IMR-90 (cell line): Measurements from ENCODE around the gene PRUNE2. TPM values are rescaled to one million over a fixed set of nuclear protein-coding genes. Genes with fewer than 3 reads are reported as not detected.

Source experiments
- ATAC-seq: fragments of 200-7000 bp; cut with Tn5 transposase; 2 replicates; pipeline ENCODE4 v1.9.1; 2020; ENCODE audit warnings: low read depth, mild to moderate bottlenecking, moderate library complexity
- BruUV-seq: library from RNA; stranded (reverse); fragments of 400-500 nt; replicated peaks from 2 replicates; lab custom pipeline; 2021; lab: Mats Ljungman, UMichigan
- CTCF ChIA-PET: fragments of 300-600 bp; formaldehyde crosslinking; extraction: SDS; loops from one replicate; lab custom pipeline; 2021; ENCODE audit warnings: antibody characterized with exemption; lab: Yijun Ruan, JAX
- POLR2A ChIA-PET: fragments of 300-600 bp; sonication (Branson Sonifier 250); formaldehyde crosslinking; loops from one replicate; lab custom pipeline; 2022; ENCODE audit warnings: antibody characterized with exemption; ENCODE audit not compliant: unreplicated experiment; lab: Charles Lee
- DNase-seq: peaks from one replicate; pipeline ENCODE4 v3.0.0; 2013
- H2AFZ ChIP-seq: replicated peaks from 2 replicates; pipeline ENCODE3; 2013; ENCODE audit warnings: low read length, mild to moderate bottlenecking; ENCODE audit not compliant: poor library complexity
- H2AK5ac ChIP-seq: 2 replicates; pipeline ENCODE4 v1.6.1; 2013; ENCODE audit warnings: low read depth, low read length, inconsistent platforms
- H2AK9ac ChIP-seq: replicated peaks from 2 replicates; pipeline ENCODE3; 2013; ENCODE audit warnings: mild to moderate bottlenecking, low read depth, low read length, moderate library complexity; ENCODE audit not compliant: poor library complexity
- H2BK120ac ChIP-seq: 2 replicates; pipeline ENCODE4 v1.6.1; 2013; ENCODE audit warnings: low read depth, low read length, inconsistent platforms
- H2BK15ac ChIP-seq: 3 replicates; pipeline ENCODE4 v1.6.1; 2013; ENCODE audit warnings: low read depth, low read length, inconsistent platforms
- H2BK20ac ChIP-seq: 2 replicates; pipeline ENCODE4 v1.6.1; 2013; ENCODE audit warnings: low read depth, mild to moderate bottlenecking, inconsistent platforms, low read length, moderate library complexity
- H2BK5ac ChIP-seq: 2 replicates; pipeline ENCODE4 v1.6.1; 2013; ENCODE audit warnings: mild to moderate bottlenecking, low read depth, low read length, inconsistent platforms; ENCODE audit not compliant: poor library complexity, severe bottlenecking
- H3K14ac ChIP-seq: replicated peaks from 2 replicates; pipeline ENCODE4 v1.6.1; 2013; ENCODE audit warnings: low read depth, low read length, inconsistent platforms
- H3K18ac ChIP-seq: 2 replicates; pipeline ENCODE4 v1.6.1; 2013; ENCODE audit warnings: low read depth, low read length, control low read depth
- H3K23ac ChIP-seq: 2 replicates; pipeline ENCODE4 v1.6.1; 2013; ENCODE audit warnings: low read depth, low read length, inconsistent platforms
- H3K27ac ChIP-seq: 2 replicates; pipeline ENCODE4 v1.5.1; 2013; ENCODE audit warnings: mild to moderate bottlenecking, control low read depth, low read length; ENCODE audit not compliant: insufficient read depth
- H3K27me3 ChIP-seq: 2 replicates; pipeline ENCODE4 v1.6.1; 2013; ENCODE audit warnings: low read length; ENCODE audit not compliant: control insufficient read depth, insufficient read depth
- H3K36me3 ChIP-seq: 2 replicates; pipeline ENCODE4 v1.6.1; 2013; ENCODE audit warnings: low read length, mixed read lengths; ENCODE audit not compliant: control insufficient read depth, insufficient read depth
- H3K4ac ChIP-seq: 2 replicates; pipeline ENCODE4 v1.6.1; 2013; ENCODE audit warnings: low read depth, low read length, inconsistent platforms
- H3K4me1 ChIP-seq: 2 replicates; pipeline ENCODE4 v1.6.1; 2013; ENCODE audit warnings: low read length, mixed read lengths; ENCODE audit not compliant: control insufficient read depth, insufficient read depth
- H3K4me2 ChIP-seq: 2 replicates; pipeline ENCODE4 v1.6.1; 2013; ENCODE audit warnings: low read depth, mild to moderate bottlenecking, control low read depth, low read length, moderate library complexity
- H3K4me3 ChIP-seq: 2 replicates; pipeline ENCODE4 v1.5.1; 2013; ENCODE audit warnings: low read depth, mild to moderate bottlenecking, control low read depth, low read length, moderate library complexity; ENCODE audit not compliant: insufficient read depth
- H3K56ac ChIP-seq: 2 replicates; pipeline ENCODE4 v1.6.1; 2013; ENCODE audit warnings: low read length, inconsistent platforms; ENCODE audit not compliant: insufficient read depth; ENCODE audit errors: extremely low read depth
- H3K79me1 ChIP-seq, 2 experiments: 2 replicates each; pipeline ENCODE4 v1.6.1; 2013; ENCODE audit warnings: low read length in 2 of 2, inconsistent platforms in 1 of 2, low read depth in 1 of 2
- H3K9ac ChIP-seq: 2 replicates; pipeline ENCODE4 v1.6.1; 2013; ENCODE audit warnings: low read depth, low read length, control low read depth
- H3K9me1 ChIP-seq: 2 replicates; pipeline ENCODE4 v1.6.1; 2013; ENCODE audit warnings: low read length, inconsistent platforms; ENCODE audit not compliant: insufficient read depth
- H3K9me3 ChIP-seq: 2 replicates; pipeline ENCODE4 v1.6.1; 2013; ENCODE audit warnings: low read length; ENCODE audit not compliant: control insufficient read depth, insufficient read depth
- H4K20me1 ChIP-seq: 2 replicates; pipeline ENCODE4 v1.6.1; 2013; ENCODE audit warnings: low read length, inconsistent platforms; ENCODE audit not compliant: insufficient read depth
- H4K5ac ChIP-seq: 2 replicates; pipeline ENCODE4 v1.6.1; 2013; ENCODE audit warnings: mild to moderate bottlenecking, low read depth, low read length, control low read depth
- H4K8ac ChIP-seq, 2 experiments: 2 replicates each; pipeline ENCODE4 v1.6.1; 2013; ENCODE audit warnings: low read depth in 2 of 2, low read length in 2 of 2, control low read depth in 1 of 2, inconsistent platforms in 1 of 2
- H4K91ac ChIP-seq: 2 replicates; pipeline ENCODE4 v1.6.1; 2013; ENCODE audit warnings: low read depth, low read length, inconsistent platforms; ENCODE audit not compliant: insufficient read depth
- BHLHE40 ChIP-seq: fragments of 150-350 bp; IDR thresholded peaks from 2 replicates; pipeline ENCODE4 v1.6.1; 2016; ENCODE audit warnings: mild to moderate bottlenecking, low read depth, low read length
- CEBPB ChIP-seq: IDR thresholded peaks from 2 replicates; pipeline ENCODE4 v1.6.1; 2012; ENCODE audit warnings: low read depth, low read length, improper control_type of control experiment
- CHD1 ChIP-seq: IDR thresholded peaks from 2 replicates; pipeline ENCODE4 v1.6.1; 2012; ENCODE audit warnings: low read depth, low read length, improper control_type of control experiment
- FOS ChIP-seq: fragments of 150-350 bp; IDR thresholded peaks from 2 replicates; pipeline ENCODE4 v1.6.1; 2016; ENCODE audit warnings: low read depth, low read length
- MAFK ChIP-seq: IDR thresholded peaks from 2 replicates; pipeline ENCODE4 v1.6.1; 2012; ENCODE audit warnings: low read depth, low read length, improper control_type of control experiment
- MAZ ChIP-seq: IDR thresholded peaks from 2 replicates; pipeline ENCODE4 v1.6.1; 2012; ENCODE audit warnings: low read depth, mild to moderate bottlenecking, low read length, improper control_type of control experiment, moderate library complexity, borderline replicate concordance
- MXI1 ChIP-seq: IDR thresholded peaks from 2 replicates; pipeline ENCODE4 v1.6.1; 2012; ENCODE audit warnings: low read depth, mild to moderate bottlenecking, low read length, moderate library complexity, borderline replicate concordance
- NFE2L2 ChIP-seq: fragments of 150-350 bp; IDR thresholded peaks from 2 replicates; pipeline ENCODE4 v1.6.1; 2016; ENCODE audit warnings: low read depth, mild to moderate bottlenecking, low read length
- RAD21 ChIP-seq: IDR thresholded peaks from 2 replicates; pipeline ENCODE4 v1.6.1; 2012; ENCODE audit warnings: low read length, improper control_type of control experiment
- RCOR1 ChIP-seq: IDR thresholded peaks from 2 replicates; pipeline ENCODE4 v1.6.1; 2012; ENCODE audit warnings: mild to moderate bottlenecking, low read length, improper control_type of control experiment; ENCODE audit not compliant: insufficient replicate concordance
- RFX5 ChIP-seq: IDR thresholded peaks from 2 replicates; pipeline ENCODE4 v1.8.0; 2012; ENCODE audit warnings: low read depth, mild to moderate bottlenecking, low read length, moderate library complexity
- USF2 ChIP-seq: fragments of 150-350 bp; IDR thresholded peaks from 2 replicates; pipeline ENCODE4 v1.6.1; 2017; ENCODE audit warnings: mild to moderate bottlenecking, antibody characterized with exemption, low read length, low read depth
- whole genome bisulfite sequencing, 2 experiments: methylation state at CpG; one replicate each; pipeline versions ENCODE4 v1.1.5 to v1.1.7; 2013; ENCODE audit warnings: missing lambda C conversion rate in 2 of 2; ENCODE audit not compliant: insufficient read length in 1 of 2; ENCODE audit errors: extremely low coverage in 2 of 2; 5-methylcytosine and 5-hydroxymethylcytosine counted together
- dilution Hi-C: fragments of 300-500 bp; cut with HindIII; formaldehyde crosslinking; loops from one replicate; pipeline ENCODE4 v1.14.3; 2018; ENCODE audit warnings: low sequenced_read_pairs; ENCODE audit not compliant: unreplicated experiment
- in situ Hi-C: fragments of 300-500 bp; cut with MboI; formaldehyde crosslinking; loops from 3 replicates; pipeline ENCODE4 v1.14.3; 2019; ENCODE audit warnings: low sequenced_read_pairs, inconsistent platforms, mixed read lengths
- intact Hi-C: fragments of 100-400 bp; cut with micrococcal nuclease; formaldehyde crosslinking; loops from 2 replicates; pipeline ENCODE4 v1.10.0; 2022
- polyA plus RNA-seq, 3 experiments: library from polyadenylated mRNA; depleted of rRNA; stranded (reverse); fragments of >200 nt; gene quantifications; 2 replicates each; pipeline ENCODE4 v1.2.3, GENCODE V29; 2012; ENCODE audit warnings: low replicate concordance in 1 of 3
- total RNA-seq: library from RNA; depleted of rRNA; stranded (reverse); fragments of >200 nt; gene quantifications from 2 replicates; pipeline ENCODE4 v1.2.3, GENCODE V29; 2012
- TF ChIP-seq, protein P1 (sequence below): conservative IDR thresholded peaks from 2 replicates; pipeline ENCODE4 v1.5.1; 2012; ENCODE audit warnings: mild to moderate bottlenecking, low read depth, low read length, improper control_type of control experiment
- TF ChIP-seq, protein P2 (sequence below): fragments of 150-350 bp; IDR thresholded peaks from 2 replicates; pipeline ENCODE4 v1.6.1; 2016; ENCODE audit warnings: low read depth, mild to moderate bottlenecking, low read length, moderate library complexity, borderline replicate concordance

The PRUNE2 gene
- total and polyA plus RNA-seq, 2 of the 4 experiments (the other 2 are of a cell fraction) = 0.70 to 1.6 TPM

DNA sequence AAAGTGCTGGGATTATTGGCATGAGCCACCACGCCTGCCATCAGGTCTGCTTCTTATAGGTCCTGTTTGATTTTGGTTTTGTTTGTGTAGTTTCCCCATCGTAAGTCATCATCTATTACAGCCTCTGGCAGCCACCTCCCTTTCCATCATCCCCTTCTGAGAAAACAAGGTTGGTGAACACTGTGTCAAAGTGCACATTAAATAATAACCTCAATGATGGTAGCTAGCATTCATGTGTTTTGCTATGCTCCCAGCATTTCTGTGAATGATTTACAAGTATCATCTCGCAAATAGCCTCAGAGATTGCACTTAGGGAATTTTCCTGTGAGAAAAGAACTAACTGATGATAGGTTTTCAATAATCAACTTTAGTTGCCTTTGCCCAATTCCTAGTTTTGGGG lies 9.9 kb downstream of the PRUNE2 start:
- Histone ChIP-seq H4K8ac (no peak overlapping the region), H3K9me1 (no peaks in the 10 kb centered on the region), H3K27me3 (peaks cover 23% of the 10 kb centered on the region), H3K4me3 (no peak overlapping the region), H4K5ac (no peak overlapping the region), H3K36me3 (no peaks in the 10 kb centered on the region), H3K27ac (no peak overlapping the region), H3K56ac (no peak overlapping the region), H2BK120ac (no peak overlapping the region), H3K18ac (no peak overlapping the region), H3K4ac (no peak overlapping the region), H3K14ac (no peak overlapping the region), H3K79me1 (no peaks in the 10 kb centered on the region), H2AFZ (no peak overlapping the region), H3K4me1 (peaks cover 2% of the 10 kb centered on the region; the same call in 1 of the 2 replicates), H2AK5ac (no peak overlapping the region), H3K23ac (no peak overlapping the region), H3K9ac (no peak overlapping the region), H3K4me2 (no peak overlapping the region), H2BK5ac (no peak overlapping the region), H2AK9ac (no peak overlapping the region), H4K20me1 (no peaks in the 10 kb centered on the region), H4K91ac (no peak overlapping the region), H2BK20ac (no peak overlapping the region), H3K9me3 (no peaks in the 10 kb centered on the region), H2BK15ac (no peak overlapping the region)
- CTCF ChIA-PET = no interaction called here
- no peak for DNase-seq
- intact Hi-C loops (no loop called here), in situ Hi-C loops (no loop called here), dilution Hi-C loops (no loop called here)
- POLR2A ChIA-PET = no interaction called here
- BruUV-seq = no TSS peak
- no CpG with 5 or more reads among the region's 3 CpGs for WGBS, 2 experiments
- ATAC-seq = no peak
- no peak for TF ChIP-seq NFE2L2
- no peak for TF ChIP-seq MXI1
- no peak for TF ChIP-seq MAZ
- no peak for TF ChIP-seq MAFK
- TF ChIP-seq USF2 = no peak
- TF ChIP-seq BHLHE40 = no peak
- TF ChIP-seq, protein P1, sequence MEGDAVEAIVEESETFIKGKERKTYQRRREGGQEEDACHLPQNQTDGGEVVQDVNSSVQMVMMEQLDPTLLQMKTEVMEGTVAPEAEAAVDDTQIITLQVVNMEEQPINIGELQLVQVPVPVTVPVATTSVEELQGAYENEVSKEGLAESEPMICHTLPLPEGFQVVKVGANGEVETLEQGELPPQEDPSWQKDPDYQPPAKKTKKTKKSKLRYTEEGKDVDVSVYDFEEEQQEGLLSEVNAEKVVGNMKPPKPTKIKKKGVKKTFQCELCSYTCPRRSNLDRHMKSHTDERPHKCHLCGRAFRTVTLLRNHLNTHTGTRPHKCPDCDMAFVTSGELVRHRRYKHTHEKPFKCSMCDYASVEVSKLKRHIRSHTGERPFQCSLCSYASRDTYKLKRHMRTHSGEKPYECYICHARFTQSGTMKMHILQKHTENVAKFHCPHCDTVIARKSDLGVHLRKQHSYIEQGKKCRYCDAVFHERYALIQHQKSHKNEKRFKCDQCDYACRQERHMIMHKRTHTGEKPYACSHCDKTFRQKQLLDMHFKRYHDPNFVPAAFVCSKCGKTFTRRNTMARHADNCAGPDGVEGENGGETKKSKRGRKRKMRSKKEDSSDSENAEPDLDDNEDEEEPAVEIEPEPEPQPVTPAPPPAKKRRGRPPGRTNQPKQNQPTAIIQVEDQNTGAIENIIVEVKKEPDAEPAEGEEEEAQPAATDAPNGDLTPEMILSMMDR = no peak
- TF ChIP-seq RFX5 = no peak
- no peak for TF ChIP-seq CEBPB
- TF ChIP-seq CHD1 = no peak
- no peak for TF ChIP-seq RCOR1
- TF ChIP-seq, protein P2, sequence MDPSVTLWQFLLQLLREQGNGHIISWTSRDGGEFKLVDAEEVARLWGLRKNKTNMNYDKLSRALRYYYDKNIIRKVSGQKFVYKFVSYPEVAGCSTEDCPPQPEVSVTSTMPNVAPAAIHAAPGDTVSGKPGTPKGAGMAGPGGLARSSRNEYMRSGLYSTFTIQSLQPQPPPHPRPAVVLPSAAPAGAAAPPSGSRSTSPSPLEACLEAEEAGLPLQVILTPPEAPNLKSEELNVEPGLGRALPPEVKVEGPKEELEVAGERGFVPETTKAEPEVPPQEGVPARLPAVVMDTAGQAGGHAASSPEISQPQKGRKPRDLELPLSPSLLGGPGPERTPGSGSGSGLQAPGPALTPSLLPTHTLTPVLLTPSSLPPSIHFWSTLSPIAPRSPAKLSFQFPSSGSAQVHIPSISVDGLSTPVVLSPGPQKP = no peak
- TF ChIP-seq RAD21 = no peak
- no peak for TF ChIP-seq FOS
